DMS153 (cell line): ENCODE data around the gene MAP3K14.
A peak's percentile ranks its signal among the peaks of the same experiment; 100 is the strongest.
"Not testable (repeated sequence)": the region's sequence is repeated elsewhere in the genome, so short reads cannot be mapped to it uniquely, and the experiment has no call there.

ENCODE experiments used
- DNase-seq: peaks from one replicate; lab custom pipeline; 2025; lab: John Stamatoyannopoulos, UW

Gene MAP3K14

DNA sequence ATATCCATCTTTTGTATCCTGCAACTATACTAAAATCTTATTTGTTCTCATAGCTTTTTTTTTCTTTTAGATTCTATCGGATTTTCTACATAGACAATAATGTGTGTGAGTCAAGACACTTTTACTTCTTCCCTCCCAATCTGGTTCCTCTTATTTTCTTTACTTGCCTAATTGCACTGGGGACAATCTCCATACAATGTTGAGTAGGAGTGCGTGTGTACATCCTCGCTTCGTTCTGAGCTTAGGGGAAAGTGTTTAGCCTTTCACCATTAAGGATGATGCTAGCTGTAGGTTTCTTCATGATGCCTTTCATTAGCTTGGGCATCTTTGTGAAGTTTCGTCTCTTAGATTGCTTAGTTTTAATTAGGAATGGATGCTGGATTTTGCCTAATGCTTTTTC, 57.8 kb downstream of the MAP3K14 start:
- DNase-seq = no peak

GRCh38 chr17:45257115-45257514, 59.7 kb downstream of the MAP3K14 start:
- DNase-seq = no peak

DNA sequence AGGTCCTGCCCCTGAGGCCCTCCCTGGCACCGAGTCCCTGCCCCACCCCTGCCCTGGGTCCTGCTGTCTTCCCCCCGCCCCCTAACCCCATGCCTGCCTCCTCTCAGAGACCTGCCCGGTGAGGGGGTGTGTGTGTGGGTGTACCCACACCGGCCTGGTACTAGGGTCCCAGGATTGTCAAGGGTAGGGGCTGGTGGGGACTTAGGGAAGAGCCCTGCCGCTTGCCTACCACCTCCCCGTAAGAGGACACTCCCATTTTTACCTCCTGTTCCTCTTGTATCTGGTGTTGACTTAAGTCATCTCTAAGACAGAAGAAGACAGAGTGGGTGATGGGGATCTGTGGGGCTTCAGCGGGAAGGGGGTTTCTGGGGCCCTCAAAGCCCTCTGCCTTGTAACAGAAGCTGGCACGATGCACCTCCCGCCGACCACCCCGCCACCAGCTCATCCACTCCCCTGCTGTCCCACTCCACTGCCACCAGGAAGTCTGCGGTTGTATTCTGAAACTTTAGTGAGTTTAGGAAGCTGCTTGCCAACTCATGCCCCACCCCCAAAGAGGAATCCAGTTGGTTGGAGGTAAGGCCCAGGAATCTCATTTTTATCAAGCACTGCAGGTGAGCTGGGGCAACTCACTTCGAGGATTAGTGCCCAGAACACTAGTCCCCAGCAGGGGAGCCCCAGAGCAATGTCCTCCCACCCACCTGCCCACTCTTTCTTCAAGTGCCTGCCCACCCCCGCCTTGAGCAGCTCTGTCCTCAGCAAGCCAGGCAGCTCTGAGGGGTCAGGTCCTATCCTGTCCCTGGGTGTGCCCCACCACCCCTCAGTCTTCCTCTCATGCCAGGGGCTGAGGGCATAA, 60.5 kb downstream of the MAP3K14 start:
- DNase-seq = no peak

GRCh38 chr17:45255358-45255757, 61.5 kb downstream of the MAP3K14 start:
- no peak for DNase-seq

DNA sequence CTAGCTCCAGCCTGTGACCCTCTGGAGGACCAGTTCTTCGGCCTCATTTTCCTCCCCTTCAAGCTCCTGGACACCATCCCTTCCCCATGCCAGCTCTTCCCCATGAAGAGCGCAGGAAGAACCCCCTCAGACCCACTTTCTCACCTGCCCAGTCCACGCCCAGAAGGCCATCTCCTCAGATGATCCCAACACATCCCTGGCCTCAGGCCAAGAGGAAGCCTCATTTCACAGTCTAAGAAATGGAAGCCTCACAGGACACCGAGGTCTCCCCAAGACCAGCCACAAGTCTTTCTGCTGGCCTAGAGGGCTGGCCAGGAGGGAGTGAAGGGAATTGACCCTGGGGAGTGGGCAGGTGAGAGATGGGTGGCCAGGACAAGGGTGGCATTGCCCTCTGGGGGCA, 62.9 kb downstream of the MAP3K14 start:
- no peak for DNase-seq

- not testable (repeated sequence) for DNase-seq
Measured at GRCh38 chr17:45253237-45253636, 63.6 kb downstream of the MAP3K14 start.

GRCh38 chr17:45251931-45252330, 64.9 kb downstream of the MAP3K14 start:
- DNase-seq = peak; percentile 48

DNA sequence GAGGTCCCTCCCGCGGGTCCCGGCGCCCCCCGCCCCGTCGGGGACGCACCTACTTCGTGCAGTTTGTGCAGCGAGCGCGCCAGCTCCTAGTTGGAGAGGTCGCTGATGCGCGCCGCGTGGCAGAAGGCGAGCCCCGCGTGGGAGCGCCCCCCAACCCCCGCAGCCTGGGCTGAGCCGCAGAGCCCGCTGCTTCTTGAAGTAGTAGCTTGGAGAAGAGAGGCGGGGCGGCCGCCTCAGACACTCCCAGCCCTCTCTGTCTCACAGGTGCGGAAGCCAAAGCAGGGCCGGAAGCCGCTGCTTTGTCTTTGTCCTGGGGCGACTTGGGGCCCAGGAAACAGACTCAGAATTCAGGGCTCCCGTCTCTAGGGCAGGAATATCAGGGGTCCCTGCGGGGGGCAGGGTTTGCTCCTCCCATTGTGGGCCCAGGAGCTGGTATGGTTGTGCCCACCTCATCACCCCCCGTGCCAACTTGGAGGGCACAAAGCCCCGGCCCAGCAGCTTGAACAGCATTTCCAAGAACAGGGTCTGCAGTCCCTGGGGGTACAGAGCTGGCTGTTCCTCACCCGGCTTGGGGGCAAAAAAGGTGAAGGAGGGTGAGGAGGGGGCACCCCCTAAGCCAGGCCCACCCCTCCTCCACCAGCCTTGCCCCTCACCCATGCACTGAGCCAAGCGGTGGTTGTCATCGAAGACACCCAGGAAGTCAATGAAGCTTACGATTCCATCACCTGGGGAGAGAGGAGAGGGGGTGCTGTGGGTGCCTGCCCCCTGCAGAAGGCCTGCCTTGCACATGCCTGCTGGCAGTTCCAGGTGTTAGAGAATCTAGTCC, 68.5 kb downstream of the MAP3K14 start:
- DNase-seq = no peak

GRCh38 chr17:45247429-45248131, 69.2 kb downstream of the MAP3K14 start:
- peak; percentile 94 for DNase-seq

GRCh38 chr17:45246861-45247428, 69.9 kb downstream of the MAP3K14 start:
- no peak for DNase-seq

DNA sequence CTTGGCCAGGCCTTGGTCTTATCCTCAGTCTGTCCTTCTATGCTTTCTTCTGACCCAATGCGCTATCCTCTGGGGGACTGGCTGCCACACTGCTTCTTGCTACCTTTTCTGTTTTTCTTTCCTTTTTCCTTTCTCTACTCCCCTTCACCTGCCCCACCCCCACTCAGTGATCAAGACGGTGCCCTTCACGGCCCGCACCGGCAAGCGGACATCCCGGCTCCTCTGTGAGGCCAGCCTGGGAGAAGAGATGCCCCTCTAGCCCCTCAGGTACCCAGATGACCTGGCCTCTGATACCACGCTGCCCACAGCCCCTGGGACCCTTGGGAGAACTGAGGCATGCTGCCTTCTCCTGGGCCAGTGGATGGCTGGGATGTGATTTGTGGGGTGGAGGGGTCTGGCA, 70.5 kb downstream of the MAP3K14 start:
- no peak for DNase-seq

- DNase-seq = no peak
Measured at GRCh38 chr17:45244725-45245656, 71.8 kb downstream of the MAP3K14 start.

DNA sequence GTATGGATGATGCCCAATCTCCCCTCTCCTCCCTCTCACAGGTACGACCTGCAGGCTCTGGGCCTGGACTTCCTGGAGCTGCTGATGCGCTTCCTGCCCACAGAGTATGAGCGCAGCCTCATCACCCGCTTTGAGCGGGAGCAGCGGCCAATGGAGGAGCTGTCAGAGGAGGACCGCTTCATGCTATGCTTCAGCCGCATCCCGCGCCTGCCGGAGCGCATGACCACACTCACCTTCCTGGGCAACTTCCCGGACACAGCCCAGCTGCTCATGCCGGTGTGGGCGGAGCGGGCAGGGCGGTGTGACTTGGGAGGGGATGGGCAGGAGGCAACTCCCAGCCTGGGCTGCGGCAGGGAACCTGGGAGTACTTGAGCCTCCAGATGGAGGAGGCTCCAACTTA, 73.1 kb downstream of the MAP3K14 start:
- peak; percentile 84 for DNase-seq

GRCh38 chr17:45242029-45242414, 74.8 kb downstream of the MAP3K14 start:
- DNase-seq = no peak

GRCh38 chr17:45241328-45242028, 75.3 kb downstream of the MAP3K14 start:
- DNase-seq = peak; percentile 44

DNA sequence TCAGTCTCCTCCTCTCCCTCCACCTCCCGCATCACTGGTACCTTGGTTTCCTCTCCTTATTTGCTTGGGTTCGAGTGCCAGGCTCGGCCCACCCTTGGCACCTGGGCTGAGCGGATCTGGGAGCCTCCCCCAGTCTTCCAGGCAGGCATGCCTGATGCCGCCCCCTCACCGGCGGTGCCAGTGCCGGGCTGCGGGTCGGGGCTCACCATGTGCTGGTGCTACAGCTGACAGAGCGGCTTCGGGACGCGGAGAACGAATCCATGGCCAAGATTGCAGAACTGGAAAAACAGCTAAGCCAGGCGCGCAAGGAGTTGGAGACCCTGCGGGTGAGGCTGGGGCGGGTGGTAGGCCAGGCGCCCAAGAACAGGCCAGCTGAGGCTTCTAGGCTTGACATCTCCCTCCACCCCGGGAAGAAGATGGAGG, 75.9 kb downstream of the MAP3K14 start:
- no peak for DNase-seq

GRCh38 chr17:45238155-45238774, 78.6 kb downstream of the MAP3K14 start:
- DNase-seq = no peak

DNA sequence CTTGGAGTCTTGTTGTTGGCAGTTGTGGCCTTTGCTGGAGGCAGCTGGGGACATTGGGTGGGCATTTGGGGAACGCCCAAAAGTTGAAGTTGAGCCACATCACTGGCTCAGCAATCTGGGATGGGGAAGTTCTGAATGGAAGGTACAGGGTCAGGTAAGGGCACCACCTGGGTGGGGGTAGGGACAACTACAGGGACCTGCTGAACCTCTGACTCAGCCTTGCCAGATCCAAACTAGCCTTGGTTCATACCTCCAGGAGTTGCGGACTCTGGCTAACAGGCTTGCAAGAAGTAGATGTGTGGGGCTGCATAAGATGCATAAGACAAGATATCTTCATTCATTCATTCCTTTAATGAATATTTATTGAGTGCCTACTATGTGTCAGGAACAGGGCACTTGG, 79.1 kb downstream of the MAP3K14 start:
- DNase-seq = no peak

DNA sequence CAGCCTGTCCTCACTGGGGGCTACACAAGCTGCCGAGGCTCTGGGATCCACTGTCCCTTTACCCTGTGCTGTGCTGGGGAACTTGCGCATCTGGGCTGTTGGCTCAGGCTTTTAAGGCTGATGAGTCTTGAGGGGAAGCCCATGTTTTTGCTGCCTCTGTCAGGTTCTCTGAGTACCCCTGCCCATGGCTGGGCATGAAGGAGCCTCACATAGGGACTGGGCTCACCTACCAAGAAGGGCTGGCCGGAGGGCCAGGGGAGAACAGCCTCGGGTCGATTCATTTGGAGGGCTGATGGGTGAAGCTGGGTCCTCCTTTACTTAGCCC, 80.6 kb downstream of the MAP3K14 start:
- DNase-seq = no peak
